Islet of Langerhans (tissue), 1 donor: ENCODE results near the gene TMEM132D.

Experiments used
- FAIRE-seq: peaks from one replicate; lab custom pipeline; 2011; peaks lifted over from hg19 to GRCh38; lab: Jason Lieb, UNC

Gene TMEM132D

DNA sequence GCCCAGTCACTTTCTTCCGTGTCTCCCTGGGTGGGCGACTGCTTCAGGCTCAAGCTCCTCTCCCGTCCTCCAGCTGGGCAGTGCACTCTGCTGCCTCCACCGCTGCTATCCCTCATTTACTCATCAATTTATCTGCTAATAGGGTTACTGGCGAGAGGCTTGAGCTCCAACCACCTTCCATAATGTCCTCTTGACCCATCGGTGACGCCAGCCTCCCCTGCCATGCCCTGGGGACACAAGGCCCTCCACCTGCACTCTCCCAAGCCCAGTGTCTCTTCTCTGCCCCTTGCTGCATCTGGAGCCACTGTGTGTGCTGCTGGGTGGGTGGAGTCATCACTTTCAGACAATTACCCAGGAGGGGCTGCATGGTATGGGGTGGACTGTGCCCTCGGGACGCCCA, 78.5 kb downstream of the TMEM132D start:
- FAIRE-seq = no peak

DNA sequence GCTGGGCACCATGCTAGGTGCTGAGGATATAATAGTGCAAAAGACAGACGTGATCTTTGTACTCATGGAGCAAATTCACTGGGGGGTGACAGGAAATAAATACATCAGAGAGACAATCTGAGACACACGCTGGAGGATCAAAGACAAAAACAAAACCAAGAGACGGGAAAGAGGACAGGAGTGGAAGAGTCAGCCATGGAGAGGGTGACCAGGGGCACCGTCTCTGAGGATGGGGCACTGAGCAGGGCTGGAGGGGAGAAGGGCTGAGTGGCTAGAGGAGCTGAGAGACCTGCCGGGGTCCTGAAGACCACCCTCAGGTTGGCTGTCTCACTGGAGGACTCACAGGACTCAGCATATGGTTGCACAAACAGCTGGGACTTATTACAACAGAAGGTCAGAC, 81.9 kb downstream of the TMEM132D start:
- no peak for FAIRE-seq

DNA sequence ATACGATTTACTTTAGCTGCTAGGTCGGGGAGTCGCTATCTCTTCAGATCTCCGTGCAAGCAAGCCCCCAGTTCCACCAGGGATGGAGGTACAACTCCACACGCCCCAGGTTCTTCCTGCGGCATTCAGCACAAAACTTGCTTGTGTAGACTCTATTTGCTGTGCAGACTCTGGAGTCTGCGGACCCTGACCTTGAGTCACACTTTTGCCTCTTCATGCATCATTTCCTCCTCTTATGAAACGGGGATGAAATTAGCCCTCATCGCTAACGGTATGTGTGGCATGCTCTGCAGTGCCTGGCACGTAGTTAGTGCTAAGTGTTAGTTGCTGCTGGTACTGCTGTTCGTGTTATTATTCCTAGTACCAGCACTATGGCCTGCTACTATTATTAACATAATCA, 84.4 kb downstream of the TMEM132D start:
- FAIRE-seq = no peak

DNA sequence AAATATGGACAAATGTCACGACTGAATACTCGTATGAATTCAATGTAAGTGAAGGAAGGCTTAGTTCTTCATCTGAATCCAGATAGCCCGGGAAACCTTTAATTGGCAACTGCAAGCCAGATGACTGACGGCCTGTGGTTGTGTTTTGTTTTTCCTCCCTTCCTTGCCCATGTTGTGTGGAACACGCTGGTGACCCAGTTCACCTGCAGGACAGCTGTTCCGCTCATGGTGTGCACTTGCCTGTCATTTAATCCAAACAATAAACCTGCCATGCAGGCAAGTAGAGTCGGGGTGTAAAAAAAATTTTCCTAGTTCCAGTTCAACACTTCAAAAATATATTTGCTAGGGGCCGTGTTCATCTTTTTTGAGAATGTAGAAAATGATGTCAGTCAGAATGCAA, 88.0 kb downstream of the TMEM132D start:
- no peak for FAIRE-seq

DNA sequence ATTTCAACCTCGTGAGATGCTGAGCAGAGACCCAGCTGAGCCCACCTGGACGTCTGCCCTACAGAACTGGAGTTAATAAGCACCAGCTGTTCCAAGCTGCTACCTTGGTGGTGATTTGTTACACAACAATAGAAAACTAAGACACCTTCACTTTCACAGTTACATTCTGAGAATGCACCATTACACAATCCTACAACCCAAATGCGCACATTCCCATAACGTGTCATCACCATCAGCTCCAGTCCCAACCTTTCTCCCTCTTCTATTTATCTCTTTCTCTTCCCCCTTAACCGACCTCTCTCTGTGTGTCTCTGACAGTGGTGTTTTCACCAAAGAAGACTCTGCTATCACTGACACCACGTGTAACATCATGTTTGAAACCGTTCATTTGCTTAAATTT, 91.9 kb downstream of the TMEM132D start:
- no peak for FAIRE-seq

DNA sequence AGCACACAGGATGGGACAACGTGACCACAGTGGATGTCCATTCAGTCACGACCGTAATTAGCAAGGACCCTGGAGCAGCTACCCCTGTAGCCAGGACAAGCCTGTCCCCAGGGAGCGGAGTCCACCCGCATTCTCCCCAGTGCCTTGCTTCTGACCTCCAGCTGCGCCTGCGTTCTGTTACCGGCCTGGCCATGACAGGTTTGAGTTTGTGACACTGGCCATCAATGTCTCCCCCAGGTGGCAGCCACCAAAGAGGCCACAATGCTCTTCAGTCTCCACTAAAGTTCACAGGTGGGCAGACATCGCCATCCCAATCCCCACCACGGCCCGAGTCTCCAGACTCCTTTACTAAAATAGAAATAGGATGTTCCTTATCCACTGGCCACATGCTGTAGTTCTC, 96.7 kb downstream of the TMEM132D start:
- no peak for FAIRE-seq

DNA sequence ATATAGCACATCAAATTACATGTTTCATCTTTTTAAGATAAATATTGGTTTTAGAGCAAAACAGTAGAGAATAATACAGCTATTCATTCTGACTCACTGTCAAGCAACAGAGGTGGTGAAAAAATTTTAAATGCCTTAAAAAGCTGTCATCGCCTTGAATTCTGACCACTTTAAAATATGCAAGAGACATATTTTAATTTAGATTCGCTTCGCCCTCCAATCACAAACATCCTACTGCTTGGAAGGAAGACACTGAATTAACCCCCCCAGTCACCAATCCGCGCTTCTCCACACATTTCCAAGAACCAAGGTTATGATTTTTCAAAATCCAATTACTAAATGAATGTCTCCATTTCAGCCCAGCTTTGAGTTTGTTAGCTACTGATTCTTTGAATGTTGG, 112.4 kb downstream of the TMEM132D start:
- no peak for FAIRE-seq

DNA sequence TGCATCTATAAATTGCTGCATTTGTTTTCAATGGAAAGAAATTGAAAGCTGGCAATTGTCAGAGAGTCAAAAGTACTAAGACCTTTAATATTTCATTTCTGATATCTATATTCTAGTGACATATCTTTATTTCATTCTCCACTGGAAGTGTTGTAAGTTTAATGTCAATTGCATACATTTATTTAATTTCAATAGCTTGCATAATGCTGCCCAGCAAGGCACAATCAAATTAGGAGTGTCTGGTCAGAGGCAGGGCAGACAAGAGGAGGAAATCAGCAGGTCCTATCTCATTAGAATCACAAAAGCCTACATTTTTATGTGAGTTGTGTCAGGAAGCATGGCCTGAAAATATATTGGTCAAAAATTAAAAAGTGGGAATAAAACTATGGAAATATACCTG, 112.9 kb downstream of the TMEM132D start:
- no peak for FAIRE-seq

DNA sequence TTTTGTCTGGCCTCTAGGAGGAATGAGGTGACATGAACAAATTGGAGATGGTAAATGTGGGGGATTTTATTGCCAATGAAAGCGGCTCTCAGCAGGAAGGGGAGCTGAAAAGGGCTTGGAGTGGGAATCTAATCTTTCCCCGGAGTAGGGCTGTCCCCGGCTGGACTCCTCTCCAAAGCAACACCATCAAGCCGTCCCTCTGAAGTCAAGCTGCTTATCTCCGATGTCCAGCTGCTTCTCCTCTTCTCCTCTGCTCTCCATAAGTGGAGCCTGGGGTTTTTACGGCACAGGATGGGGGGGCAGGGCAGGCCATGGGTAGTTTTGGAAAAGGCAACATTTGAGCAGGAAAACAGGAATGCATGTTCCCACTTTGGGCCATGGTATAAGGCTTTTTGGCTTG, 113.5 kb downstream of the TMEM132D start:
- no peak for FAIRE-seq

DNA sequence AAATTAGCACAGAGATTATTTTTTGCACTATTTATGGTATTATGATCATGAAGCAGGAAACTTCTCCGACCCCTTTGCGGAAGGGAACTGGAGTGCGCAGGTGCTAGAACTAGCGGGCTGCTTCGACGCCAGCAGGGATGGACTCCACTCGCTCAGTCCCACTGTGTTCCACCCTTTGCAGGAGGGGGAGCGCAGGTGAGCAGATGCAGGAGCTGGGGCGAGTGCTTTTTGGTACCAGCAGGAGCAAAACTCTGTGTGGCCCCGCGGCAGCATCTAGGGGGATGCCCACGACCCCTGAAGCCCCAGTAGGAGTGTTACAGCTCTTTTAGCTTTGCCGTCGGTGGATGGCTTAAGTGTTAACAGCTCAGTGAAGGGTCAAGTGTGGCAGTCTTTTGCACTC, 113.9 kb downstream of the TMEM132D start:
- no peak for FAIRE-seq

DNA sequence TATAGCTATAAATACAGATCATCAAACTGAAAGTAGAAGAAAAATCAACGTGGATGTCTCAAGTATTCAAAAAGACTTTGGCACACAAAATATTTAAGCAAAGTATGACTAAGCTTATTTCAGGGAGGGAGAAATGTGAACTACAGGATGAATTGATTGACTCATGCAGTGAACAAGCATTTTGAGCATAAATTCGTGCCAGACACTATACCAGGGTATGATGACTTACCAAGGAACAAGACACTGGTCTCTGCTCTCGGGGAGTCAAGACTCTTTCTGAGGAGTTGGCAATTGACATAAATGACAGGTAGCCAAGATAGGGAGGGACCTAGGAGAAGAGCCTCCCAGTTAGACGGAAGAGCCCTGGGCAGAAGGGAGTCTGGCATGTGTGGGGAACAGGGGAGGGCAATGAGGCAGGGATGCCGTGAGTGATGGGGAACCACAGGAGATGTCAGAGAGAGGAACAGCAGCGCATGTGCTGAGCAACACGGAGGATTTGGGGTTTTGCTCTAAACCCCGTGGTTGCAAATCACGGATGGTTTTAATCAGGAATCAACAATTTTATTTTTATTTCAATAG, 115.2 kb downstream of the TMEM132D start:
- no peak for FAIRE-seq

DNA sequence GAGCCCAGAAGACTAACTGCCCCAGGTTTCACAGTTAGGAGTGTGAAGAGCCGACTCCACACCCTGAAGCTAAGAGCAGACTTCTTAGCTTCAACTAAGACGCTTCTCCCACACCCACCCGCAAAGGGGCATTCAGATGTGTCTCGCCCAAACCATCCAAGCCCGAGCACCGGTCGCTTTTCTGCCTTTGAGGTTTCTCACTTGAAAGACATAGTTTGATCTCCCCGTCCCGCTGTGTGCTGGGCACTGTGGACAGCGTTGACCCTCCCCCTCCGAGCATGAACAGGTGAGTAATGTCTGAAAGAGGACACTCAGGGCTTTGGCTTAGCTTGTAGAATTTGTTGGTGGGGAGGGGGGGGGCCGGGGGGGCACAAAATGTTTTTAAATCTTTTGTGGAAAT, 123.8 kb downstream of the TMEM132D start:
- FAIRE-seq = no peak

DNA sequence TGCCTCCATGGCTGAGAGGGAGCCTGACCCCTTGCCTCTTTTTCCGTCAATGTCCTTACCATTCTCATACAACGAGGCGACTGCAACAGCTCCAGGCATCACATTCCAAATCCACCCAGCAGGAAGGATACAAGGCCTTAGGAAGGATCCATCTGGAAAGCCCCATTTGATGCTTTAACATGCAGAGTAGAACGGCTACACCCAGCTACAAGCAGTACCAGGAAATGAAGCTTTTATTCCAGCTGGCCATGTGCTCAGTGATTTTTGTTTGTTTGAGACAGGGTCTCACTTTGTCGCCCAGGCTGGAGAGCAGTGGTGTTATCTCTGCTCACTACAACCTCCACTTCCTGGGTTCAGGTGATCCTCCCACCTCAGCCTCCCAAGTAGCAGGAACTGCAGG, 124.8 kb downstream of the TMEM132D start:
- FAIRE-seq = no peak

DNA sequence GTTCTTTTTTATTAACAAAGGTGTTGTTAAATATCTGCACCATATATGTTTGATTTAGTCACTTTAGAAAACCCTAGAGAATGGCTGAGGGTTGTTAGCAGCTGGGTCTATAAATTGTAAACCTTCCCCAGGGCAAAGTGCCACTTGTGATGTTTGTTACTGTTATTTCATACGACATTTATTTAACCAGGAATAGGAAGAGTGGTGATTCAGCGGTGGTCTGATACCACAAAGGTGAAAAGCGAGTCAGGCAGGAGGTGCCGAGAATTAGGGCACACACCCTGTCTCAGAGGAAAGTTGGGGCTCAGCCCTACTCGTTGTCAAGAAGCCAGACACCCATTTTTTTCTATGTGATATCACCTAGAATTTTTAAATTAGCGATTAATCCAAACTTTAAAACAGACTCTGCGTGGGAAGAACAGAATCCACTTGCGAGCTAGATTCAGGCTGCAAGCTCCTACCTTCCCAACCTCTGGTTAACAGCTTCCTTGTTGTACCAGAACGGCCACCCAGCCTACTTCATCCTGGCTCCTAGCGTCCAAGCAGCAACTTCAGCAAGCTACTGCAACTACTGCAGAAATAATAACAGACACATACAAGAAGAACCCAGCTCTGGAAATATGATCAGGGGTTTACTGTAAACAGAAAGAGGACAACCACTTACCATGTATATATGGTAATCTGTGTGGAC, 126.7 kb downstream of the TMEM132D start:
- FAIRE-seq = no peak

DNA sequence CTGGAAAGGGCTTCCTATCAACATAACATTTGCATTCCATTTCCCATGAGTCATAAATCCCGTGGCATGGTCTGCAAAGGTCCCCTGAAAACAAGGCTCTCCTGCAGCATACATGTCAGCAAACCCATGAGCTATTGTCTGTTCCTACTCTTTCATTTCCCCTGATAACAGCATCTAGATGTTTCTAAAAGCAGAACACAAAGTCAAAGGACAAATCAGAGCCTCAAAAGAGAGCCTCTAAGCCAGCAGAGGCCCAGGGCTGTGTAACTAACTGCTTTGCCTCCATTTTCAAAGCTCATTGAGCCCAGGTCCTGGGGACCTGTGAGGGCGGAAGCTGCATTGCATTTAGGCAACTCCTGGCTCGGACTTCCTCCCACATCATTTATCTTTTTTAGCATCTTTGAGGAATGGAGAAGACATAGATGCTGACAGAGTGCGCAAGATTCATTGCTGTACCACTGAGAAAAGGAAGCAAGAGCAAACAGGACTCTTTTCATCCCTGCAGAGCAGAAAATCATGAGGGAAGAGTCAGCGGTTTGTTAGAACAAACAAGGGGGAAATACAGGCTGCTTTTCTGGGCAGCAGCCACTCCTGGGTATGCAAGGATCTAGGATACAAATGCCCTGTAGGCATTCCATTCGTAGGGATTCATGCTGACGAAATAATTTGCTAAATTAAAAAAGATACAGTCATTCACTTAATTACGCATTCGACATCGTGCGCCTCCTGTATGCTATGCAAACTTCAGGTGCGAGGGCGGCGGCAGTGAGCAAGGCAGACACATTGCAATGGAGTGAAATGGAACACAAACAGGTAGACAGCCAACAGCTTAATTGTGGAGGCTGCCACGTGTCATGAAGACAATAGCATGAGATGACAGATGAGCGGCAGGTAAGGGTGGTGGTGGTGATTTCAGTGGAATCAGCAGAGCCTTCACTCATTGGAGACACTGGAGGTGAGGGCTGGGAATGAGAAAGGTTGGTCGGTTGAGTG, 131.0 kb downstream of the TMEM132D start:
- no peak for FAIRE-seq

DNA sequence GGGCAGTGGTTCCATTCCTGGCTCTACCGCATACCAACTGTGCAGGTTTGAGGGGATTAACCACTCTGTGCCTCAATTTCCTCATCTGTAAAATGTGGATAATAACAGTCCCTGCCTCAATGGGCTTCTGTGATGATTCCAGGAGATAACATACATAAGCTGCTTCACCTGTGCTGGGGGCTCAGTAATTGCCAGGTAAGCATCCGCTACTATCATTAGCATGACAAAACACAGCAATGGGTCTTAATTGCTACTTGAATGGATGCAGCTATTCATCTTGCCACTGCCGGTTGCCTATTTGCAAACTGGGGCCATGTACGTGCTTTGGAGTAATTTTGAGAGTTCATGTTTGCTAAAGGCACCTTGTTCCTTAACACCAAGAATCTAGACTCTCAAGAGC, 132.6 kb downstream of the TMEM132D start:
- no peak for FAIRE-seq

DNA sequence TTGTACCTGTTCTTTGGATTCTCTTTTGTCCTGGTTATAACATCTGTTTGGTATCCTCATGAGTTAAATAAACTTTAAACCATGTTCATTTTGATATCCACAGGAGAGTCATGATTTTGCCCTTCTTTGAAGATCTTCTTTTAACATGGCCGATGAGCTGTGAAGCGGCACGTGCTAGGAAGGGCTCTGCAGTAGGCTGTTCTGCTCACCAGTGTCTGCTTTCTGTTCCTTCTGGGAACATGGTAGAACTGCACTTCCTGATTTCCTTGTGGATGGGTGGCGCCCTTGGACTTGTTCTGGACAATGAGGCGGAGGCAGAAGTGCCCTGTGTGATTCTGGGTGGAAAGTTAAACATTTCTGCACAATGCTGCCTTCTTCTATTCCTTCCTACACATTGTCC, 138.1 kb downstream of the TMEM132D start:
- FAIRE-seq = no peak

DNA sequence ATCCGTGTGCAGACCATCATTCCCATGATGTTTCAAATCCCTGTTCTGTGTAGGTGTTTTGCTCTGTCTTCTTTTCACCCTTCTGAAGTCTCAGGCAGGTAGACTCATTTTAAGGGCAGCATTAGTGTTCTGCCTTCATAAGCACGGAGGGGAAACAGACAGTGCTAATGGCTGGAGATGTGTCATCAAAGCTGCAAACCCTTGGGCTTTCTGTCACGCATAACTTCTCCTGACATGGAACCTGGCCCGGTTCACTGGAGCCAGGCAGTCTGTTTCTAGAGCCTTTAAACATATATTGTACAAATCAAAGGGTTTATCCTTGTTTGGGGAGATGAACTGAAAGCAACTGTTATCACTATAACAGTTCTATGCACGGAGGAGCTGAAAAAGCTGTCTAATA, 141.4 kb downstream of the TMEM132D start:
- FAIRE-seq = no peak

DNA sequence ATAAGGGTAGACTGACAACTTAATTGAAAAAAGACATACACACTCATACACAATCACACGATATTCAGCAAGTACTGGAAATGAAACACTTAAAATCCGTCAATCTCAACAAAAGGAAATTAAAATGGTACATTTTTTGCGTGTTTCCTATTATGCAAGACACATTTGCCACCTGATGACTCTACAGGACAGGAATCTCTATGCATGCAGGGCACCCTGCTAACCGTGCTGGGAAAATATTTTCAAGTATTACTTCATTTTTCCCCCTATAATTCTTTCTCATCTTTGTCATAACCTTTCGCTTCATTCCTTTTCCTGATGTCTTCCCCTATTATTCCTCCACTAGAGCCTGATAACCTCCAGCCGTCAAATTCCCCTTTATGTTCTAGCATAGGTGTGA, 150.2 kb downstream of the TMEM132D start:
- FAIRE-seq = no peak

DNA sequence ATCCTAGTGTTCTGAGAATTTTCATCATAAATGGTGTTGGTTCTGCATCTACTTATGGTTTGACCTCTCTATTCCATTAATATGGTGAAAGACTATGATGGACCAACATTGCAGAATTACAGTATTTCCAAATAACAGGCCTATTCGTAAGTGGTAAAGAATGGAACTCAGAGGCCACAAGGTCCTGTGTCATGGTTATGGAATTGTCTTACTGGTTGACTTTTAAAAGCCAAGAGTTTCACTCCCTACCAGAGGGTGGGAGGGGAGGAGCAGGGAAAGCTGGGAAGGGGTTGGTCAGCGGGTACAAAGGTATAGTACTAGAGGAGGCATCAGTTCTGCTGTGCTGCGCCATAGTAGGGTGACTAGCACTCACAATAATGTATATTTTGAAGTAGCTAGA, 153.4 kb downstream of the TMEM132D start:
- no peak for FAIRE-seq

DNA sequence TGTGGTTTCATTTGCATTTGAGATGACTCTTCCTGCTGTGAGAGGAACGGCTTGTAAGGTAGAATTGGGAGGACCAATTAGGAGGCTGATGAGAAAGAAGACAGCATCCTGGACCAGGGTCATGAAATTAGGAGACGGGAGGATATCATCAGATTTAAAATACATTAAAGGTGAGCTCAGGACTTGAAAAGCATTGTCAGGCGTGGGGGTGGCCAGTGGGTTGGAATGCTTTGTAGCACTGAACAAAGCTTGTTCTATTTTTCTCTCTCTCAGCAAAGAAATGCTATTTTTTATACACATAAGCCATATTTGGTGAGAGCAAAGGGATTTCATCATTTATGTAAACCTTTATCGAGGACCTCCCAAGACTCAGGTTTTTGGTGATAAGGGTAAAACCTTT, 157.5 kb downstream of the TMEM132D start:
- FAIRE-seq = no peak

DNA sequence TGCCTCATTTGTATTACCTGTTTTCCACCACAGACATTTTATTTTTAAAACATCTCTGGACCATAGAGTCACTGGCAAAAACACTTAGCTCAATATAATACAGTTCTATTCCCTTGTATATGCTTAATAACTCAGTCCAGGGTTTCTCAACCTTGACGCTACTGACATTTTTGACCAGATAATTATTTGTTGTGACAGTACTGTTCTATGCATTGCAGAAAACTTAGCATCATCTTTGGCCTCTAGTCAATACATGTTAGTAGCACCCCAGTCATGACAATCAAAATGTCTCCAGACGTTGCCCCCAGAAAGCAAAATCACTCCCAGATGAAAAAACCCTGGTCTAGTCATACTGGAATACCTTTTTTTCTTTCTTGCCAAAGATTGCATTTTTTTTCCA, 174.7 kb downstream of the TMEM132D start:
- no peak for FAIRE-seq

DNA sequence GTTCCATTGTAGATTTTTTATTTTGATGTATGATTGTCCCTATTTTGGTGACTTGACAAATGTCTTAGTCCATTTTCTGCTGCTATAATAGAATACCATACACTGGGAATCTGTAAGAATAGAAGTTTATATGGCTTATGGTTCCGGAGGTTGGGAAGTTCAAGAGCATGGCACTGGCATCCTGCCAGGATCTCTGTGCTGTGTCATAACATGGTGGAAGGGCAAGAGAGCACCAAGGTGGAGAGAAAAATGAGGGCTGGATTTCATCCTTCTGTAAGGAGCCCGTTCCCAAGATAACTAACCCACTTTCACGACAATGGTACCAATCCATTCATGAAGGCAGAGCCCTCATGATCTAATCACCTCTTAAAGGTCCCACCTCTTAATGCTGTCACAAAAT, 176.7 kb downstream of the TMEM132D start:
- no peak for FAIRE-seq
